GM12878 (cell line): ENCODE measurements around the gene ANTXR1. TPM values are rescaled to one million over a fixed set of nuclear protein-coding genes. Genes with fewer than 3 reads are reported as not detected.

Source experiments
- ATAC-seq: fragments of 200-7000 bp; cut with Tn5 transposase; 3 replicates; pipeline ENCODE4 v1.9.1; 2020; ENCODE audit warnings: mild to moderate bottlenecking, moderate library complexity
- BruUV-seq: library from RNA; stranded (reverse); fragments of 400-500 nt; replicated peaks from 2 replicates; lab custom pipeline; 2021; lab: Mats Ljungman, UMichigan
- CTCF ChIA-PET: fragments of 300-600 bp; sonication (Branson Sonifier 250); formaldehyde crosslinking; extraction: SDS; loops from one replicate; lab custom pipeline; 2021; ENCODE audit warnings: inconsistent platforms; lab: Yijun Ruan, JAX
- POLR2A ChIA-PET: fragments of 350-600 bp; formaldehyde crosslinking; extraction: SDS; loops from one replicate; lab custom pipeline; 2021; ENCODE audit warnings: inconsistent platforms; lab: Charles Lee
- RAD21 ChIA-PET: fragments of 300-600 bp; sonication (Branson Sonifier 250); formaldehyde crosslinking; loops from one replicate; lab custom pipeline; 2023; ENCODE audit warnings: antibody characterized with exemption; ENCODE audit not compliant: unreplicated experiment; lab: Charles Lee
- SMC1A ChIA-PET: fragments of 300-600 bp; sonication (Branson Sonifier 250); formaldehyde crosslinking; loops from one replicate; lab custom pipeline; 2023; ENCODE audit not compliant: unreplicated experiment, uncharacterized antibody; lab: Charles Lee
- DNase-seq: peaks from one replicate; pipeline ENCODE4 v3.0.0-alpha.2; 2011; ENCODE audit warnings: low read depth, low spot score
- FAIRE-seq: peaks from 3 replicates; lab custom pipeline; 2011; peaks lifted over from hg19 to GRCh38; lab: Jason Lieb, UNC
- H2AFZ ChIP-seq: 2 replicates; pipeline ENCODE4 v1.6.0; 2011; ENCODE audit warnings: low read depth, low read length, control low read depth; ENCODE audit not compliant: control insufficient read depth
- H3K27ac ChIP-seq: 2 replicates; pipeline ENCODE4 v1.5.1; 2011; ENCODE audit warnings: control low read depth; ENCODE audit not compliant: control insufficient read depth, insufficient read depth
- H3K27me3 ChIP-seq, 2 experiments: replicated peaks in 1 of 2; 2 replicates each; pipeline versions ENCODE4 v1.6.0 to v1.6.1; 2011; ENCODE audit warnings: low read length in 1 of 2; ENCODE audit not compliant: control insufficient read depth in 2 of 2, insufficient read depth in 2 of 2
- H3K36me3 ChIP-seq, 2 experiments: 2 replicates each; pipeline ENCODE4 v1.5.1; 2011; ENCODE audit warnings: low read length in 1 of 2; ENCODE audit not compliant: control insufficient read depth in 2 of 2, insufficient read depth in 2 of 2
- H3K4me1 ChIP-seq: 2 replicates; pipeline ENCODE4 v1.6.1; 2011; ENCODE audit warnings: mild to moderate bottlenecking, low read length, moderate library complexity, mixed read lengths; ENCODE audit not compliant: control insufficient read depth, insufficient read depth
- H3K4me2 ChIP-seq: 2 replicates; pipeline ENCODE4 v1.6.0; 2011; ENCODE audit warnings: control low read depth; ENCODE audit not compliant: control insufficient read depth, insufficient read depth
- H3K4me3 ChIP-seq: fragments of 200-600 bp; sonication (generic); 2 replicates; pipeline ENCODE4 v1.5.1; 2016
- H3K79me2 ChIP-seq: 2 replicates; pipeline ENCODE4 v1.6.0; 2011; ENCODE audit warnings: low read length; ENCODE audit not compliant: control insufficient read depth, insufficient read depth
- H3K9ac ChIP-seq: 2 replicates; pipeline ENCODE4 v1.8.0; 2011; ENCODE audit warnings: low read length, control low read depth, mixed read lengths; ENCODE audit not compliant: control insufficient read depth, insufficient read depth
- H3K9me3 ChIP-seq: replicated peaks from 3 replicates; pipeline ENCODE4 v1.5.1; 2011; ENCODE audit warnings: mild to moderate bottlenecking, low read length; ENCODE audit not compliant: control insufficient read depth, insufficient read depth
- H4K20me1 ChIP-seq: 2 replicates; pipeline ENCODE4 v1.6.0; 2011; ENCODE audit not compliant: control insufficient read depth, insufficient read depth
- CHD4 ChIP-seq: fragments of 200-600 bp; sonication (generic); IDR thresholded peaks from 2 replicates; pipeline ENCODE4 v1.6.1; 2016; ENCODE audit warnings: mild to moderate bottlenecking
- E2F8 ChIP-seq: fragments of 450-650 bp; IDR thresholded peaks from 2 replicates; pipeline ENCODE4 v1.6.1; 2018; ENCODE audit warnings: mild to moderate bottlenecking, low read depth, moderate library complexity; ENCODE audit not compliant: partially characterized antibody
- HSF1 ChIP-seq: fragments of 150-350 bp; IDR thresholded peaks from 2 replicates; pipeline ENCODE4 v1.6.1; 2014; ENCODE audit warnings: mild to moderate bottlenecking, low read depth, low read length
- LARP7 ChIP-seq: fragments of 450-650 bp; IDR thresholded peaks from 2 replicates; pipeline ENCODE4 v1.6.1; 2017; ENCODE audit warnings: mild to moderate bottlenecking
- NFXL1 ChIP-seq: fragments of 450-650 bp; IDR thresholded peaks from 2 replicates; pipeline ENCODE4 v1.6.1; 2017; ENCODE audit warnings: antibody characterized with exemption, mild to moderate bottlenecking, borderline replicate concordance
- NFYB ChIP-seq: IDR thresholded peaks from 2 replicates; pipeline ENCODE4 v1.6.1; 2011; ENCODE audit warnings: low read depth, mild to moderate bottlenecking, low read length, improper control_type of control experiment, moderate library complexity; ENCODE audit not compliant: insufficient read depth
- SKIL ChIP-seq: fragments of 450-650 bp; IDR thresholded peaks from 2 replicates; pipeline ENCODE4 v1.6.1; 2017; ENCODE audit warnings: mild to moderate bottlenecking, low read depth, inconsistent platforms; ENCODE audit not compliant: poor library complexity, severe bottlenecking
- USF1 ChIP-seq: IDR thresholded peaks from 2 replicates; pipeline ENCODE4 v1.6.1; 2011; ENCODE audit warnings: borderline replicate concordance, low read depth, mild to moderate bottlenecking, moderate library complexity, mixed read lengths, low read length; ENCODE audit not compliant: insufficient read depth; ENCODE audit errors: extremely low read length
- ZNF207 ChIP-seq: fragments of 450-650 bp; IDR thresholded peaks from 2 replicates; pipeline ENCODE4 v1.6.1; 2014; ENCODE audit warnings: antibody characterized with exemption, mild to moderate bottlenecking, borderline replicate concordance
- WGBS: methylation state at CpG from one replicate; pipeline ENCODE4 v1.1.6; 2016; ENCODE audit warnings: low lambda C conversion rate; ENCODE audit not compliant: insufficient replicate concordance, insufficient coverage; ENCODE audit errors: missing lambda C conversion rate; 5-methylcytosine and 5-hydroxymethylcytosine counted together
- in situ Hi-C: fragments of 300-500 bp; cut with MboI; formaldehyde crosslinking; loops from 9 replicates; pipeline ENCODE4 v1.14.3; 2018; ENCODE audit warnings: mixed read lengths
- intact Hi-C: fragments of 100-400 bp; cut with micrococcal nuclease; formaldehyde crosslinking; loops from one replicate; pipeline ENCODE4 v1.14.2; 2022; ENCODE audit not compliant: unreplicated experiment
- polyA plus RNA-seq, 11 experiments: library from polyadenylated mRNA; depleted of rRNA in 4 of 11; unstranded in 6 of 11; stranded (reverse) in 5 of 11; fragments of >200 nt; fragmentation: Nextera tagmentation in 4 of 11; fragmentation: Illumina TruSeq in 1 of 11; extraction: Ambion mirVana in 4 of 11; extraction: Trizol in 1 of 11; gene quantifications; 1 replicate in 1 of 11; 2 replicates in 10 of 11; pipeline versions ENCODE4 v1.2.1 to v1.2.3, GENCODE V29; 2011 to 2016; ENCODE audit warnings: inconsistent platforms in 2 of 11, missing spikeins in 2 of 11, low read depth in 1 of 11
- total RNA-seq, 4 experiments: library from RNA; depleted of rRNA in 3 of 4; stranded (reverse); fragments of >200 nt in 3 of 4; fragmentation: Illumina TruSeq in 1 of 4; extraction: Trizol in 1 of 4; gene quantifications; 2 replicates each; pipeline versions ENCODE4 v1.2.1 to v1.2.3, GENCODE V29; 2013 to 2021

The ANTXR1 gene
- total and polyA plus RNA-seq, 10 of the 15 experiments (the other 5 are each of a cell fraction or from before 2014, with no cell fraction given), result 0.09 to 0.26 TPM; not detected in 8

- no peak for TF ChIP-seq E2F8
These were observed 34.9 kb upstream of the ANTXR1 start (continued) for GRCh38 chr2:68978098-68978497.

- in situ Hi-C loops, result no loop called here
- H3K36me3 ChIP-seq, result no peaks in the 10 kb centered on the region
- ATAC-seq (no peak), DNase-seq (no peak), FAIRE-seq (no peak)
- SMC1A ChIA-PET, result no interaction called here
- CTCF ChIA-PET, result no interaction called here
- no peaks in the 10 kb centered on the region for H3K4me1 ChIP-seq
- H3K9me3 ChIP-seq, result no peaks in the 10 kb centered on the region
- H3K27me3 ChIP-seq, result peaks cover 0 to 2% of the 10 kb centered on the region in 2 experiments; a peak in 1 of 4 replicates
- H3K79me2 ChIP-seq, result no peaks in the 10 kb centered on the region
- intact Hi-C loops, result no loop called here
- H3K9ac ChIP-seq, result no peak overlapping the region
- no peak overlapping the region for H3K4me2 ChIP-seq
- no TSS peak for BruUV-seq
- H4K20me1 ChIP-seq, result no peaks in the 10 kb centered on the region
- H3K4me3 ChIP-seq, result no peak overlapping the region
- POLR2A ChIA-PET, result no interaction called here
- H2AFZ ChIP-seq, result no peak overlapping the region
- WGBS, result 0% methylated on average over 1 of the region's 1 CpG
- RAD21 ChIA-PET, result no interaction called here
- no peak overlapping the region for H3K27ac ChIP-seq
- TF ChIP-seq HSF1, result no peak
- TF ChIP-seq NFYB, result no peak
- no peak for TF ChIP-seq SKIL
- no peak for TF ChIP-seq LARP7
- TF ChIP-seq USF1, result no peak
- no peak for TF ChIP-seq ZNF207
- no peak for TF ChIP-seq NFXL1
- no peak for TF ChIP-seq CHD4
- no peak for TF ChIP-seq E2F8
These were observed 32.0 kb upstream of the ANTXR1 start for GRCh38 chr2:68980956-68981355.
